Adrenal gland (tissue), 12 donors: Measurements from ENCODE around the gene VPS13D. TPM values are rescaled to one million over a fixed set of nuclear protein-coding genes. Genes with fewer than 3 reads are reported as not detected.

Source experiments
- DNase-seq, 7 donors: peaks; one replicate each; pipeline ENCODE4 v3.0.0-alpha.2; 2019 to 2020
- H3K27ac ChIP-seq, 5 donors: fragments of 200-600 bp; sonication (generic) in 4 of 5; 1 replicate in 3 of 5; 2 replicates in 2 of 5; pipeline versions ENCODE4 v1.5.1 to v1.8.0; 2016 to 2020; ENCODE audit warnings: mild to moderate bottlenecking in 1 of 5
- H3K27me3 ChIP-seq: fragments of 200-600 bp; 2 replicates; pipeline ENCODE4 v1.8.0; 2021
- H3K36me3 ChIP-seq, 2 donors: fragments of 200-600 bp; replicated peaks in 1 of 2; 1 replicate in 1 of 2; 2 replicates in 1 of 2; pipeline versions ENCODE4 v1.5.1 to v1.8.0; 2018 to 2022
- H3K4me1 ChIP-seq, 2 donors: fragments of 200-600 bp; replicated peaks in 1 of 2; 1 replicate in 1 of 2; 2 replicates in 1 of 2; pipeline versions ENCODE4 v1.5.1 to v1.8.0; 2018 to 2021
- H3K4me3 ChIP-seq, 4 donors: fragments of 200-600 bp; sonication (generic) in 3 of 4; one replicate each; pipeline ENCODE4 v1.5.1; 2016 to 2018
- H3K9me3 ChIP-seq, 3 donors: fragments of 200-600 bp; sonication (generic) in 1 of 3; replicated peaks in 1 of 3; 1 replicate in 2 of 3; 2 replicates in 1 of 3; pipeline versions ENCODE4 v1.5.1 to v1.8.0; 2016 to 2021
- CTCF ChIP-seq, 6 experiments: fragments of 450-650 bp in 4 of 6; fragments of 200-600 bp in 2 of 6; sonication (generic) in 1 of 6; IDR thresholded peaks; 1 replicate in 5 of 6; 2 replicates in 1 of 6; pipeline versions ENCODE4 v1.5.1 to v1.8.0; 2016 to 2021; ENCODE audit warnings: antibody characterized with exemption in 6 of 6, mild to moderate bottlenecking in 2 of 6, moderate library complexity in 1 of 6
- POLR2A ChIP-seq, 2 donors: fragments of 450-650 bp; IDR thresholded peaks; one replicate each; pipeline ENCODE4 v1.6.1; 2017; ENCODE audit warnings: antibody characterized with exemption in 2 of 2, mild to moderate bottlenecking in 2 of 2, moderate library complexity in 1 of 2
- WGBS, 4 donors: extraction: QIAGEN DNeasy Blood & Tissue Kit in 2 of 4; methylation state at CpG; one replicate each; pipeline versions ENCODE4 v1.1.5 to v1.1.7; 2013 to 2017; 5-methylcytosine and 5-hydroxymethylcytosine counted together
- intact Hi-C, 2 donors: fragments of 100-400 bp; cut with DNase I; formaldehyde crosslinking; loops; one replicate each; pipeline versions ENCODE4 v1.14.1 to v1.15.0; 2022 to 2023
- polyA plus RNA-seq, 3 donors: library from polyadenylated mRNA; stranded (reverse); fragments of 200-250 nt in 2 of 3; fragments of 350-450 nt in 1 of 3; fragmentation: Illumina TruSeq in 1 of 3; extraction: RNeasy Lipid Tissue Mini Kit (QIAGEN cat#74804) in 1 of 3; gene quantifications; one replicate each; pipeline ENCODE4 v1.2.3, GENCODE V29; 2013 to 2014
- total RNA-seq, 9 donors: library from RNA; depleted of rRNA in 4 of 9; stranded (reverse); fragments of >200 nt in 4 of 9; fragments of 120-200 nt in 1 of 9; fragmentation: NEBNext Ultra II Directional in 1 of 9; extraction: Animal tissue kit (Norgen Biotek cat#: 25700) in 1 of 9; gene quantifications; one replicate each; pipeline versions ENCODE4 v1.1.0 to v1.2.4, GENCODE V29; 2013 to 2023
- donor health status: healthy with polysubstance abuse.
- donor health status: Bipolar disorder and iron deficiency.
- donor health status: DM: yes; HTN: yes; CAD: no.
- donor health status: DM: no; HTN: no; CAD: no.
- donor health status: DM: no; HTN: no; CAD: no.
- donor health status: DM: yes; HTN: yes; CAD: no.

The VPS13D gene
- total and polyA plus RNA-seq, 12 donors: 17.0 to 62.3 (median 39.9) TPM

GRCh38 chr1:12447849-12448312 is 218.1 kb downstream of the VPS13D start:
- TF ChIP-seq CTCF (IDR thresholded peaks at IDR 0.05) (no peak), POLR2A (IDR thresholded peaks at IDR 0.05) (no peak)
- Histone ChIP-seq H3K4me1 (peaks cover 23 to 55% of the 10 kb centered on the region in 2 donors), H3K36me3 (no peaks in the 10 kb centered on the region), H3K27me3 (no peaks in the 10 kb centered on the region), H3K4me3 (no peak overlapping the region), H3K9me3 (no peaks in the 10 kb centered on the region), H3K27ac (peak overlapping the region in 2 of 5 donors; percentile 70 to 75)
- intact Hi-C loops: no loop called here
- WGBS, 4 donors: 67 to 76% (median 73%) methylated on average over 7 of the region's 7 CpGs
- peak in 2 of 7 donors; percentile 42 to 61 for DNase-seq

GRCh38 chr1:12448746-12449177 is 218.9 kb downstream of the VPS13D start:
- H3K27ac ChIP-seq: peak overlapping the region in 2 of 5 donors; percentile 70 to 75
- H3K4me1 ChIP-seq: peaks cover 30 to 63% of the 10 kb centered on the region in 2 donors
- peak in 4 of 7 donors; percentile 26 to 63 (median 43) for DNase-seq
- no peak for TF ChIP-seq CTCF (IDR thresholded peaks at IDR 0.05)
- no peak for TF ChIP-seq POLR2A (IDR thresholded peaks at IDR 0.05)
- H3K36me3 ChIP-seq: no peaks in the 10 kb centered on the region
- intact Hi-C loops: no loop called here
- WGBS, 4 donors: 45 to 71% (median 51%) methylated on average over 3 of the region's 3 CpGs
- no peaks in the 10 kb centered on the region for H3K9me3 ChIP-seq
- no peaks in the 10 kb centered on the region for H3K27me3 ChIP-seq
- H3K4me3 ChIP-seq: no peak overlapping the region

- Histone ChIP-seq H3K9me3 (no peaks in the 10 kb centered on the region), H3K36me3 (no peaks in the 10 kb centered on the region), H3K27ac (peak overlapping the region in 2 of 5 donors; percentile 70 to 75), H3K4me1 (peaks cover 37 to 76% of the 10 kb centered on the region in 2 donors), H3K4me3 (no peak overlapping the region), H3K27me3 (no peaks in the 10 kb centered on the region)
- WGBS, 4 donors: 86 to 96% (median 95%) methylated on average over 10 of the region's 10 CpGs
- TF ChIP-seq POLR2A (IDR thresholded peaks at IDR 0.05) (no peak), CTCF (IDR thresholded peaks at IDR 0.05) (no peak)
- no peak for DNase-seq
- intact Hi-C loops: no loop called here
Observed at GRCh38 chr1:12450090-12450755, 220.4 kb downstream of the VPS13D start.

- peaks cover 37 to 76% of the 10 kb centered on the region in 2 donors for H3K4me1 ChIP-seq
- 88 to 99% (median 94%) methylated on average over 4 of the region's 4 CpGs for WGBS, 4 donors
- TF ChIP-seq POLR2A (IDR thresholded peaks at IDR 0.05): no peak
- peak overlapping the region in 2 of 5 donors; percentile 70 to 75 for H3K27ac ChIP-seq
- no peaks in the 10 kb centered on the region for H3K9me3 ChIP-seq
- no peaks in the 10 kb centered on the region for H3K36me3 ChIP-seq
- no peaks in the 10 kb centered on the region for H3K27me3 ChIP-seq
- no peak overlapping the region for H3K4me3 ChIP-seq
- intact Hi-C loops: no loop called here
- no peak for DNase-seq
Observed at GRCh38 chr1:12450756-12451559, 221.1 kb downstream of the VPS13D start.
